Peyer's patch (tissue), 4 donors: Measurements from ENCODE around the gene NRF1. TPM values are rescaled to one million over a fixed set of nuclear protein-coding genes. Genes with fewer than 3 reads are reported as not detected.
A peak's percentile ranks its signal among the peaks of the same experiment; 100 is the strongest.
"Not testable (repeated sequence)": the region's sequence is repeated elsewhere in the genome, so short reads cannot be mapped to it uniquely, and the experiment has no call there.

Experiments
- DNase-seq, 3 donors: peaks; one replicate each; pipeline ENCODE4 v3.0.0-alpha.2; 2017 to 2019
- H3K27ac ChIP-seq, 4 donors: fragments of 200-600 bp; sonication (generic); one replicate each; pipeline ENCODE4 v1.5.1; 2016 to 2019
- H3K27me3 ChIP-seq, 2 donors: fragments of 200-600 bp; sonication (generic); one replicate each; pipeline ENCODE4 v1.5.1; 2019
- H3K36me3 ChIP-seq, 3 donors: fragments of 200-600 bp; sonication (generic); one replicate each; pipeline ENCODE4 v1.5.1; 2016 to 2019
- H3K4me1 ChIP-seq, 4 donors: fragments of 200-600 bp; sonication (generic); one replicate each; pipeline ENCODE4 v1.5.1; 2016 to 2019
- H3K4me3 ChIP-seq, 4 donors: fragments of 200-600 bp; sonication (generic); 1 replicate in 3 of 4; 2 replicates in 1 of 4; pipeline ENCODE4 v1.5.1; 2016 to 2019; ENCODE audit warnings: mild to moderate bottlenecking in 1 of 4
- H3K9me3 ChIP-seq, 4 donors: fragments of 200-600 bp; sonication (generic); one replicate each; pipeline ENCODE4 v1.5.1; 2016 to 2019; ENCODE audit warnings: mild to moderate bottlenecking in 1 of 4
- CTCF ChIP-seq, 6 experiments: fragments of 450-650 bp in 4 of 6; fragments of 200-600 bp in 2 of 6; sonication (generic) in 1 of 6; IDR thresholded peaks; one replicate each; pipeline ENCODE4 v1.5.1; 2017 to 2019; ENCODE audit warnings: antibody characterized with exemption in 6 of 6, mild to moderate bottlenecking in 3 of 6, moderate library complexity in 1 of 6
- POLR2A ChIP-seq, 2 donors: fragments of 450-650 bp; IDR thresholded peaks; one replicate each; pipeline ENCODE4 v1.5.1; 2017; ENCODE audit warnings: antibody characterized with exemption in 2 of 2, mild to moderate bottlenecking in 2 of 2, moderate library complexity in 2 of 2
- total RNA-seq, 4 donors: library from RNA; depleted of rRNA; stranded (reverse); fragments of >200 nt; gene quantifications; one replicate each; pipeline ENCODE4 v1.1.0, GENCODE V29; 2016

Gene NRF1
- 10 to 100 TPM; 11.2 to 27.2 (median 16.5) TPM for total RNA-seq

GRCh38 chr7:129611246-129612111, at the start of gene NRF1:
NRF1 (plus strand) TSS chr7:129611720; CDS start chr7:129657352, 45,632 bp downstream.
- H3K4me3 ChIP-seq = peak within 1 kb of the TSS; percentile 74 to 96 (median 86)
- H3K9me3 ChIP-seq = no peaks in the 10 kb centered on the region
- peak within 1 kb of the TSS; percentile 92 to 98 (median 94) for H3K27ac ChIP-seq
- DNase-seq = peak; percentile 85 to 94 (median 94)
- H3K4me1 ChIP-seq = peaks cover 0 to 29% (median 8%) of the 10 kb centered on the region in 4 donors
- H3K27me3 ChIP-seq = no peaks in the 10 kb centered on the region
- no peaks in the 10 kb centered on the region for H3K36me3 ChIP-seq
- peak in 4 of 6 experiments; percentile 13 to 61 (median 54) for TF ChIP-seq CTCF (IDR thresholded peaks at IDR 0.05)
- TF ChIP-seq POLR2A (IDR thresholded peaks at IDR 0.05) = peak; percentile 71 to 79

DNA sequence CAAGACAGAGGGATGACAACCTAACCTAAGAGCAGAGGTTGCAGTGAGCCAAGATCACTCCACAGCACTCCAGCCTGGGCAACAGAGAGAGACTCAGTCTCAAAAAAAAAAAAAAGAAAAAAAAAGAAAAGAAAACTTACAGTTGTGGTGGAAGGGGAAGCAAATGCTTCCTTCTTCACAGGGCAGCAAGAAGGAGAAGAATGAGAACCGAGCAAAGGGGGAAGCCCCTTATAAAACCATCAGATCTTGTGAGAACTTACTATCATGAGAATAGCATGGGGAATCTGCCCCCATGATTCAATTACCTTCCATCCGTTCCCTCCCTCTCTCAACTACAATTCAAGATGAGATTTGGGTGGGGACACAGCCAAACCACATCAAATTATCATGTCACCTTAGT, 45.2 kb upstream of the NRF1 start:
- not testable (repeated sequence) for H3K36me3 ChIP-seq, H3K27ac ChIP-seq, H3K4me1 ChIP-seq, H3K9me3 ChIP-seq, H3K4me3 ChIP-seq, H3K27me3 ChIP-seq, DNase-seq

DNA sequence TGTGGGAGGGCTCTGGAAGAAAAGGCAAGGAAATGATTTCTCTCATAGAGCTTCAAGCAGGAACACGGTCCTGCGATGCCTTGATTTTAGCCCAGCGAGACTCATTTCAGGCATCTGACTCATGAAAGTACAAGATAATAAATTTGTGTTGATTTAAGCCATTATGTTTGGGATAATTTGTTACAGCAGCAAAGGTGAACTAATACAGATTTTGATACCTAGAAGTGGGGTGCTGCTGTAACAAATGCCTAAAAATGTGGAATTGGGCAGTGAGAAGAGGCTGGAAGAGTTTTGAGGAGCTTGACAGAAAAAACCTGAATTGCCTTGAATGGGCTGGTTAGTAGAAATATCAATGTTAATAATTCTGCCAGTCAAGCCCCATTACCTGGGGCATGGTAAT, 44.1 kb upstream of the NRF1 start:
- no peaks in the 10 kb centered on the region for H3K4me1 ChIP-seq
- H3K9me3 ChIP-seq = peaks cover 0 to 5% (median 0%) of the 10 kb centered on the region in 4 donors
- H3K4me3 ChIP-seq = no peak overlapping the region
- H3K36me3 ChIP-seq = no peaks in the 10 kb centered on the region
- TF ChIP-seq POLR2A (IDR thresholded peaks at IDR 0.05) (no peak), CTCF (IDR thresholded peaks at IDR 0.05) (no peak)
- DNase-seq = no peak
- H3K27ac ChIP-seq = no peak overlapping the region
- no peaks in the 10 kb centered on the region for H3K27me3 ChIP-seq

DNA sequence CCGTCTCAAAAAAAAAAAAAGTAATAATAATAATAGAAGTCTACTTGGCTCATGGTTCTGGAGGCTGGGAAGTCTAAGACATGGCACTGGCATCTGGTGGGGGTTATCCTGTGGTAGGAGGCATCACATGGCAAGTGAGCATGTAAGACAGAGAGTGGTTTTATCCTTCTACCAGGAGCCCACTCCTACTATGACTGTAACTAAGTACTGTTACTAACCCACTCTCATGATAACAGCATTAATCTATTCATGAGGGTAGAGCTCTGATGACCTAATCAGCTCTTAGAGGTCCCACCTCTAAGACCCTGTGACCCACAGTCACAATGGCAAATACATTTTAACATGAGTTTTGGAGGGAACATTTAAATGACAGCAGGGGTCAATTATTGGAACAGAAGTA, 43.3 kb upstream of the NRF1 start:
- Histone ChIP-seq H3K4me3 (no peak overlapping the region), H3K27ac (no peak overlapping the region), H3K4me1 (no peaks in the 10 kb centered on the region), H3K27me3 (no peaks in the 10 kb centered on the region), H3K9me3 (peaks cover 0 to 5% (median 0%) of the 10 kb centered on the region in 4 donors), H3K36me3 (no peaks in the 10 kb centered on the region)
- TF ChIP-seq CTCF (IDR thresholded peaks at IDR 0.05) = no peak
- TF ChIP-seq POLR2A (IDR thresholded peaks at IDR 0.05) = no peak
- no peak for DNase-seq

DNA sequence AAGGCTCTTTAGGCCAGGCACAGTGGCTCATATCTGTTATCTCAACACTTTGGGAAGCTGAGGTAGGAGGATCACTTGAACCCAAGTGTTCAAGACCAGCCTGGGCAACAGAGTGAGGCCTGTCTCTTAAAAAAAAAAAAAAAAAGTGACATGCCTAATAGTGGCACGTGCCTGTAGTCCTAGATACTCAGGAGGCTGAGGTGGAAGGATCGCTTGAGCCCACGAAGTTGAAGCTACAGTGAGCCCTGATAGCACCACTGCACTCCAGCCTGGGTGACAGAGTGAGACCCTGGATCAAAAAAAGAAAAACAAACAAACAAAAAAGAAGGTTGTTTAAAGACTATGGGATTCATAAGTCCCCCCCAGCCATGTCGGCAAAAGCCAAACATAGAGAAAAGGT, 42.2 kb upstream of the NRF1 start:
- no peaks in the 10 kb centered on the region for H3K4me1 ChIP-seq
- no peak for DNase-seq
- H3K27me3 ChIP-seq = no peaks in the 10 kb centered on the region
- H3K27ac ChIP-seq = no peak overlapping the region
- no peaks in the 10 kb centered on the region for H3K36me3 ChIP-seq
- TF ChIP-seq CTCF (IDR thresholded peaks at IDR 0.05) = no peak
- no peak for TF ChIP-seq POLR2A (IDR thresholded peaks at IDR 0.05)
- H3K4me3 ChIP-seq = no peak overlapping the region
- H3K9me3 ChIP-seq = peaks cover 0 to 5% (median 0%) of the 10 kb centered on the region in 4 donors

DNA sequence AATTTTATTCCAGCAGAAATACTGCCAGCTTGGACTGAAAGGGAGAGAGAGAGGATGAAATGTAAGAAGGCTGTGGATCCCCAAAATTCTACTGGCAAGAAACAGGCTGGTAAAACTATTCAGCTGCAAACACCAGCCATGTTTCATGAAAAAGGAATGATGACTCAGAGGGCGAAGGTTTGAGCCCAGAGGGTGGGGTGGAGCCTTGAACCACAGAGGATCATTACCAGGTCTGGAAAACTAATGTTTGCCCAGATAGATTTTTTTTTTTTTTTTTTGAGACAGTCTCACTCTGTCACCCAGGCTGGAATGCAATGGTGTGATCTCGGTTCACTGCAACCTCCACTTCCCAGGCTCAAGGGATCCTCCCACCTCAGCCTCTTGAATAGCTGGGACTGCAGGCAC, 41.7 kb upstream of the NRF1 start:
- no peaks in the 10 kb centered on the region for H3K27me3 ChIP-seq
- no peaks in the 10 kb centered on the region for H3K36me3 ChIP-seq
- TF ChIP-seq POLR2A (IDR thresholded peaks at IDR 0.05) (no peak), CTCF (IDR thresholded peaks at IDR 0.05) (no peak)
- H3K27ac ChIP-seq = no peak overlapping the region
- no peak overlapping the region for H3K4me3 ChIP-seq
- peaks cover 0 to 5% (median 0%) of the 10 kb centered on the region in 4 donors for H3K9me3 ChIP-seq
- peak in 2 of 3 donors; percentile 62 to 77 for DNase-seq
- no peaks in the 10 kb centered on the region for H3K4me1 ChIP-seq
